HepG2 (cell line): ENCODE results near the gene TMC8. TPM values are rescaled to one million over a fixed set of nuclear protein-coding genes. Genes with fewer than 3 reads are reported as not detected.

Experiments used
- ATAC-seq: fragments of 200-7000 bp; cut with Tn5 transposase; 3 replicates; pipeline ENCODE4 v1.9.1; 2020; ENCODE audit warnings: mild to moderate bottlenecking, moderate library complexity
- BruUV-seq: library from RNA; stranded (reverse); fragments of 400-500 nt; replicated peaks from 2 replicates; lab custom pipeline; 2021; lab: Mats Ljungman, UMichigan
- CTCF ChIA-PET: fragments of 300-600 bp; formaldehyde crosslinking; extraction: SDS; loops from one replicate; lab custom pipeline; 2021; ENCODE audit warnings: low total read pairs, inconsistent platforms, low intra/inter-chr PET ratio; lab: Yijun Ruan, JAX
- POLR2A ChIA-PET: fragments of 350-600 bp; sonication (Branson Sonifier 250); formaldehyde crosslinking; loops from one replicate; lab custom pipeline; 2020; ENCODE audit warnings: antibody characterized with exemption, inconsistent platforms; lab: Yijun Ruan, JAX
- DNase-seq: peaks from one replicate; pipeline ENCODE4 v3.0.0-alpha.2; 2015; ENCODE audit warnings: low spot score
- FAIRE-seq: peaks from 3 replicates; lab custom pipeline; 2011; peaks lifted over from hg19 to GRCh38; lab: Jason Lieb, UNC
- H2AFZ ChIP-seq: one replicate; pipeline ENCODE4 v1.6.1; 2011; ENCODE audit warnings: low read length, inconsistent platforms
- H3K27ac ChIP-seq: fragments of 300-600 bp; 3 replicates; pipeline ENCODE4 v1.8.0; 2011; ENCODE audit warnings: mixed run types, mild to moderate bottlenecking, mixed read lengths, low read length, inconsistent platforms; ENCODE audit not compliant: insufficient read depth; ENCODE audit errors: extremely low read length
- H3K27me3 ChIP-seq, 2 experiments: fragments of 200-600 bp in 1 of 2; 2 replicates in 1 of 2; 3 replicates in 1 of 2; pipeline versions ENCODE4 v1.6.0 to v1.8.0; 2011; ENCODE audit warnings: low read length in 2 of 2, mild to moderate bottlenecking in 2 of 2, moderate library complexity in 2 of 2, inconsistent platforms in 1 of 2; ENCODE audit not compliant: insufficient read depth in 2 of 2, control insufficient read depth in 1 of 2
- H3K36me3 ChIP-seq, 2 experiments: fragments of 200-600 bp in 1 of 2; replicated peaks in 1 of 2; 2 replicates in 1 of 2; 3 replicates in 1 of 2; pipeline versions ENCODE4 v1.5.1 to v1.8.0; 2011; ENCODE audit warnings: low read length in 2 of 2, inconsistent platforms in 1 of 2; ENCODE audit not compliant: insufficient read depth in 2 of 2, control insufficient read depth in 1 of 2
- H3K4me1 ChIP-seq: 2 replicates; pipeline ENCODE4 v1.5.1; 2012; ENCODE audit warnings: low read length, inconsistent platforms; ENCODE audit not compliant: insufficient read depth
- H3K4me2 ChIP-seq: 2 replicates; pipeline ENCODE4 v1.6.0; 2011; ENCODE audit warnings: low read depth, low read length, inconsistent platforms
- H3K4me3 ChIP-seq, 3 experiments: fragments of 200-600 bp in 1 of 3; sonication (generic), shearing (Covaris generic) in 1 of 3; replicated peaks in 1 of 3; 2 replicates each; pipeline ENCODE4 v1.5.1; 2011 to 2016; ENCODE audit warnings: low read length in 3 of 3, inconsistent platforms in 2 of 3, low read depth in 2 of 3, mild to moderate bottlenecking in 2 of 3, control low read depth in 1 of 3, mixed read lengths in 1 of 3; ENCODE audit not compliant: insufficient read depth in 1 of 3
- H3K79me2 ChIP-seq: one replicate; pipeline ENCODE4 v1.6.1; 2011; ENCODE audit warnings: low read length, inconsistent platforms; ENCODE audit not compliant: insufficient read depth
- H3K9ac ChIP-seq: 2 replicates; pipeline ENCODE4 v1.6.0; 2011; ENCODE audit warnings: mild to moderate bottlenecking, low read depth, low read length, inconsistent platforms; ENCODE audit not compliant: insufficient read depth
- H3K9me3 ChIP-seq: 2 replicates; pipeline ENCODE4 v1.5.1; 2012; ENCODE audit warnings: mild to moderate bottlenecking, low read length
- H4K20me1 ChIP-seq: 2 replicates; pipeline ENCODE4 v1.6.0; 2011; ENCODE audit warnings: inconsistent platforms, mild to moderate bottlenecking, low read length, moderate library complexity; ENCODE audit not compliant: insufficient read depth
- ETV5 ChIP-seq: IDR thresholded peaks from 2 replicates; pipeline ENCODE4 v1.6.1; 2018; ENCODE audit warnings: missing biosample characterization, missing genetic modification reagents, inconsistent platforms, borderline replicate concordance
- HOXA7 ChIP-seq: sonication (generic); formaldehyde crosslinking; IDR thresholded peaks from 2 replicates; pipeline ENCODE4 v1.8.1; 2022; ENCODE audit warnings: mild to moderate bottlenecking, missing genetic modification reagents, moderate library complexity
- MBD4 ChIP-seq: IDR thresholded peaks from 2 replicates; pipeline ENCODE4 v1.6.1; 2012; ENCODE audit warnings: low read length, inconsistent platforms, borderline replicate concordance
- MNT ChIP-seq: fragments of 450-650 bp; IDR thresholded peaks from 2 replicates; pipeline ENCODE4 v1.6.1; 2016
- MXD1 ChIP-seq: sonication (generic); formaldehyde crosslinking; IDR thresholded peaks from 2 replicates; pipeline ENCODE4 v1.4.0; 2020; ENCODE audit warnings: mild to moderate bottlenecking, missing genetic modification reagents
- NAIF1 ChIP-seq: sonication (generic); formaldehyde crosslinking; IDR thresholded peaks from 2 replicates; pipeline ENCODE4 v1.5.0; 2020; ENCODE audit warnings: mild to moderate bottlenecking, missing genetic modification reagents, borderline replicate concordance
- PAXIP1 ChIP-seq: sonication (generic); formaldehyde crosslinking; conservative IDR thresholded peaks from 2 replicates; pipeline ENCODE4 v1.4.0; 2020; ENCODE audit warnings: mild to moderate bottlenecking, missing genetic modification reagents, moderate library complexity
- POLR2AphosphoS5 ChIP-seq: IDR thresholded peaks from 2 replicates; pipeline ENCODE4 v1.6.1; 2012; ENCODE audit warnings: low read depth, low read length
- SAFB2 ChIP-seq: sonication (generic); formaldehyde crosslinking; IDR thresholded peaks from 2 replicates; pipeline ENCODE4 v1.5.1; 2020; ENCODE audit warnings: missing genetic modification reagents, low read depth, mild to moderate bottlenecking, borderline replicate concordance
- SIN3A ChIP-seq: IDR thresholded peaks from 2 replicates; pipeline ENCODE4 v1.6.1; 2011; ENCODE audit warnings: low read depth, mild to moderate bottlenecking, control low read depth, low read length, borderline replicate concordance
- SOX6 ChIP-seq, 2 experiments: fragments of 450-650 bp in 1 of 2; sonication (generic) in 1 of 2; formaldehyde crosslinking in 1 of 2; IDR thresholded peaks; 2 replicates each; pipeline versions ENCODE4 v1.4.0 to v1.6.1; 2017 to 2020; ENCODE audit warnings: antibody characterized with exemption in 1 of 2, mild to moderate bottlenecking in 1 of 2, missing genetic modification reagents in 1 of 2
- THYN1 ChIP-seq: sonication (generic); formaldehyde crosslinking; IDR thresholded peaks from 2 replicates; pipeline ENCODE4 v1.8.1; 2023; ENCODE audit warnings: low read depth, mild to moderate bottlenecking, moderate library complexity, missing genetic modification reagents, borderline replicate concordance
- ZBTB1 ChIP-seq: sonication (generic); formaldehyde crosslinking; IDR thresholded peaks from 2 replicates; pipeline ENCODE4 v1.4.0; 2020; ENCODE audit warnings: missing genetic modification reagents, borderline replicate concordance
- ZFP37 ChIP-seq: sonication (generic); formaldehyde crosslinking; IDR thresholded peaks from 2 replicates; pipeline ENCODE4 v1.4.0; 2020; ENCODE audit warnings: missing genetic modification reagents, borderline replicate concordance
- ZNF556 ChIP-seq: sonication (generic); formaldehyde crosslinking; IDR thresholded peaks from 2 replicates; pipeline ENCODE4 v1.4.0; 2020; ENCODE audit warnings: mild to moderate bottlenecking, missing genetic modification reagents, borderline replicate concordance
- ZSCAN9 ChIP-seq: IDR thresholded peaks from 2 replicates; pipeline ENCODE4 v1.6.1; 2016; ENCODE audit warnings: borderline replicate concordance
- WGBS: methylation state at CpG from one replicate; pipeline ENCODE4 v1.1.6; 2017; ENCODE audit warnings: low lambda C conversion rate; 5-methylcytosine and 5-hydroxymethylcytosine counted together
- in situ Hi-C: cut with HindIII; loops from 2 replicates; pipeline ENCODE4 v1.10.0; 2017; ENCODE audit warnings: low pct_unique_long_range_greater_than_20kb; ENCODE audit not compliant: extremely low pct_ligation_motif_present
- intact Hi-C: fragments of 100-400 bp; cut with micrococcal nuclease; formaldehyde crosslinking; loops from one replicate; pipeline ENCODE4 v1.10.0; 2022; ENCODE audit not compliant: unreplicated experiment
- polyA plus RNA-seq, 8 experiments: library from polyadenylated mRNA; depleted of rRNA in 3 of 8; stranded (reverse) in 7 of 8; unstranded in 1 of 8; fragments of >200 nt; fragmentation: Illumina TruSeq in 4 of 8; extraction: Trizol in 4 of 8; gene quantifications; 2 replicates each; pipeline versions ENCODE4 v1.2.1 to v1.2.3, GENCODE V29; 2011 to 2016; ENCODE audit warnings: low read depth in 4 of 8, missing spikeins in 1 of 8, mixed read lengths in 1 of 8; ENCODE audit not compliant: insufficient read depth in 1 of 8
- total RNA-seq, 5 experiments: library from RNA; depleted of rRNA; stranded (reverse); fragments of >200 nt; fragmentation: Illumina TruSeq; extraction: Trizol; gene quantifications; 2 replicates each; pipeline ENCODE4 v1.2.3, GENCODE V29; 2016; ENCODE audit warnings: low read depth in 1 of 5

Gene TMC8
- total and polyA plus RNA-seq, 2 of the 13 experiments (the other 11 are each of a cell fraction or from before 2014, with no cell fraction given): 0.53 to 7.8 TPM

- TF ChIP-seq SOX6 (IDR thresholded peaks at IDR 0.05) (no peak), SOX6 (CRISPR knock-in tag; IDR thresholded peaks at IDR 0.05) (no peak), MXD1 (CRISPR knock-in tag) (no peak), ZBTB1 (CRISPR knock-in tag) (no peak), ZFP37 (no peak), HOXA7 (CRISPR knock-in tag) (no peak), MBD4 (no peak), ZSCAN9 (CRISPR knock-in tag) (peak; percentile 72; the same call in 1 of the 2 replicates), SAFB2 (CRISPR knock-in tag) (no peak)
Observed at GRCh38 chr17:78133971-78134898, 3.7 kb downstream of the TMC8 start (continued).

- BruUV-seq: no TSS peak
- Histone ChIP-seq H3K36me3 (no peaks in the 10 kb centered on the region), H3K27ac (no peak overlapping the region), H3K4me1 (peaks cover 93% of the 10 kb centered on the region), H3K9ac (no peak overlapping the region), H3K27me3 (no peaks in the 10 kb centered on the region), H3K4me3 (peak overlapping the region in 1 of 3 experiments; percentile 23; a peak in 1 of 6 replicates), H3K9me3 (no peaks in the 10 kb centered on the region), H3K4me2 (peak overlapping the region; percentile 29; the same call in 1 of the 2 replicates), H3K79me2 (no peaks in the 10 kb centered on the region), H4K20me1 (no peaks in the 10 kb centered on the region), H2AFZ (no peak overlapping the region)
- WGBS: 52% methylated on average over 9 of the region's 9 CpGs
- POLR2A ChIA-PET: interaction anchor here (1.0 to 2.5 kb wide), 4 partner anchors 9 to 52 kb away, joined by 3 to 10 read pairs (median 6); partner anchors contain the start of genes AFMID and TK1
- no peak for DNase-seq
- intact Hi-C loops (loop anchor here (1.0 kb wide), 1 partner anchor 18 kb away; no protein-coding TSS in a partner anchor), in situ Hi-C loops (no loop called here)
- FAIRE-seq: no peak
- CTCF ChIA-PET: interaction anchor here (1.3 to 2.3 kb wide), 2 partner anchors 18 to 22 kb away, joined by 11 to 17 read pairs; no protein-coding TSS in a partner anchor
- ATAC-seq: no peak
- TF ChIP-seq SIN3A: no peak
- TF ChIP-seq ETV5: 0 out of 2 replicates have a peak, but pooled peaks have one; percentile 32
- no peak for TF ChIP-seq ZNF556
- no peak for TF ChIP-seq POLR2AphosphoS5
- TF ChIP-seq THYN1: no peak
- 0 out of 2 replicates have a peak, but pooled peaks have one; percentile 9 for TF ChIP-seq PAXIP1 (CRISPR knock-in tag)
- TF ChIP-seq MNT: no peak
- TF ChIP-seq NAIF1 (CRISPR knock-in tag): no peak
Observed at GRCh38 chr17:78134899-78135385, 4.4 kb downstream of the TMC8 start.
